A549 (cell line): ENCODE measurements around the gene TNNT2.

ENCODE experiments used
- CHD4 ChIP-seq: fragments of 200-600 bp; sonication (generic); IDR thresholded peaks from 2 replicates; pipeline ENCODE4 v1.6.1; 2016; ENCODE audit warnings: antibody characterized with exemption, mild to moderate bottlenecking, borderline replicate concordance
- CTCF ChIP-seq: fragments of >200 bp; sonication (Bioruptor Twin); formaldehyde crosslinking; IDR thresholded peaks from 3 replicates; pipeline ENCODE4 v1.5.1; 2016
- HMGXB4 ChIP-seq: fragments of 250-450 bp; sonication (Bioruptor Pico); IDR thresholded peaks from 2 replicates; pipeline ENCODE4 v1.5.0; 2021; ENCODE audit warnings: mild to moderate bottlenecking, moderate library complexity, borderline replicate concordance
- MAFK ChIP-seq: fragments of 450-650 bp; IDR thresholded peaks from 2 replicates; pipeline ENCODE4 v1.6.1; 2014; ENCODE audit not compliant: partially characterized antibody
- PBX3 ChIP-seq: IDR thresholded peaks from 2 replicates; pipeline ENCODE4 v1.6.1; 2012
- REST ChIP-seq: fragments of 200-600 bp; sonication (generic); IDR thresholded peaks from 2 replicates; pipeline ENCODE4 v1.6.1; 2016; ENCODE audit warnings: antibody characterized with exemption, mild to moderate bottlenecking, moderate library complexity
- SREBF2 ChIP-seq: fragments of 450-650 bp; IDR thresholded peaks from 2 replicates; pipeline ENCODE4 v1.6.1; 2014; ENCODE audit warnings: mild to moderate bottlenecking, moderate library complexity
- ZFP36 ChIP-seq: fragments of 450-650 bp; IDR thresholded peaks from 2 replicates; pipeline ENCODE4 v1.6.1; 2014; ENCODE audit warnings: borderline replicate concordance; ENCODE audit not compliant: partially characterized antibody

- TF ChIP-seq ZFP36 (no peak), CTCF (no peak), MAFK (no peak), REST (no peak), SREBF2 (no peak), CHD4 (no peak), PBX3 (no peak), HMGXB4 (CRISPR knock-in tag) (no peak)
Observed at GRCh38 chr1:201404055-201404454, 26.6 kb upstream of the TNNT2 start.
